HG03045 (cell line): ENCODE measurements around the gene CD2.

Experiments
- ATAC-seq: cut with Tn5 transposase; IDR thresholded peaks from one replicate; pipeline ENCODE4 v1.9.1; 2021; ENCODE audit warnings: mild to moderate bottlenecking, moderate library complexity; ENCODE audit not compliant: unreplicated experiment

Gene CD2

GRCh38 chr1:116726872-116727820 is 27.1 kb upstream of the CD2 start:
- ATAC-seq: no peak

- ATAC-seq: no peak
Observed at GRCh38 chr1:116731439-116731838, 22.8 kb upstream of the CD2 start.

GRCh38 chr1:116732726-116733125 is 21.5 kb upstream of the CD2 start:
- no peak for ATAC-seq

- ATAC-seq: no peak
Observed at GRCh38 chr1:116733476-116734365, 20.5 kb upstream of the CD2 start.

- no peak for ATAC-seq
Observed at GRCh38 chr1:116735246-116735645, 19.0 kb upstream of the CD2 start.

GRCh38 chr1:116737020-116737854 is 17.0 kb upstream of the CD2 start:
- ATAC-seq: peak; percentile 45

- peak; percentile 25 for ATAC-seq
Observed at GRCh38 chr1:116737855-116738321, 16.3 kb upstream of the CD2 start.

- ATAC-seq: peak; percentile 45
Observed at GRCh38 chr1:116738673-116739370, 15.4 kb upstream of the CD2 start.

GRCh38 chr1:116739371-116740012 is 14.7 kb upstream of the CD2 start:
- ATAC-seq: no peak

- no peak for ATAC-seq
Observed at GRCh38 chr1:116740296-116740695, 13.9 kb upstream of the CD2 start.

GRCh38 chr1:116740746-116741145 is 13.5 kb upstream of the CD2 start:
- ATAC-seq: no peak

GRCh38 chr1:116741836-116742565 is 12.2 kb upstream of the CD2 start:
- no peak for ATAC-seq

GRCh38 chr1:116743535-116743934 is 10.7 kb upstream of the CD2 start:
- no peak for ATAC-seq

GRCh38 chr1:116748272-116748671 is 6.0 kb upstream of the CD2 start:
- ATAC-seq: no peak

- no peak for ATAC-seq
Observed at GRCh38 chr1:116751146-116751545, 3.1 kb upstream of the CD2 start.

GRCh38 chr1:116751621-116752020 is 2.6 kb upstream of the CD2 start:
- no peak for ATAC-seq

GRCh38 chr1:116753312-116753711 is 918 bp upstream of the CD2 start:
- ATAC-seq: no peak

GRCh38 chr1:116755066-116755465 is 836 bp downstream of the CD2 start:
- ATAC-seq: no peak

GRCh38 chr1:116755681-116756080 is 1.5 kb downstream of the CD2 start:
- ATAC-seq: no peak
